SK-N-SH treated with all-trans-retinoic acid at 6 μM for 48 hours (cell line): Measurements from ENCODE around the gene FGL2.

Experiments used
- ATAC-seq: fragments of 200-7000 bp; cut with Tn5 transposase; 3 replicates; pipeline ENCODE4 v1.9.1; 2020; ENCODE audit warnings: mild to moderate bottlenecking, moderate library complexity
- ARNTL ChIP-seq: fragments of 450-650 bp; formaldehyde crosslinking; IDR thresholded peaks from 2 replicates; pipeline ENCODE4 v1.5.0; 2020; ENCODE audit warnings: low read depth, mild to moderate bottlenecking, moderate library complexity, borderline replicate concordance
- BACH2 ChIP-seq: fragments of 250-450 bp; sonication (Bioruptor Pico); IDR thresholded peaks from 2 replicates; pipeline ENCODE4 v1.9.0; 2021; ENCODE audit warnings: mild to moderate bottlenecking, borderline replicate concordance
- CSDC2 ChIP-seq: fragments of 250-450 bp; sonication (Bioruptor Pico); IDR thresholded peaks from 2 replicates; pipeline ENCODE4 v1.5.0; 2020; ENCODE audit warnings: mild to moderate bottlenecking, moderate library complexity
- ESRRG ChIP-seq: fragments of 250-450 bp; sonication (Bioruptor Pico); IDR thresholded peaks from 2 replicates; pipeline ENCODE4 v1.6.1; 2021; ENCODE audit warnings: mild to moderate bottlenecking
- GLIS3 ChIP-seq: fragments of 250-450 bp; sonication (Bioruptor Pico); IDR thresholded peaks from 2 replicates; pipeline ENCODE4 v1.5.0; 2020; ENCODE audit warnings: mild to moderate bottlenecking, moderate library complexity
- ISL1 ChIP-seq: fragments of 250-450 bp; sonication (Bioruptor Pico); IDR thresholded peaks from 2 replicates; pipeline ENCODE4 v2.1.2; 2022; ENCODE audit warnings: mild to moderate bottlenecking, moderate library complexity
- OSR1 ChIP-seq: fragments of 250-450 bp; sonication (Bioruptor Pico); IDR thresholded peaks from 2 replicates; pipeline ENCODE4 v1.8.0; 2022; ENCODE audit warnings: moderate library complexity, mild to moderate bottlenecking, inconsistent platforms
- PPARA ChIP-seq: fragments of 250-450 bp; sonication (Bioruptor Pico); IDR thresholded peaks from 2 replicates; pipeline ENCODE4 v1.5.0; 2020; ENCODE audit warnings: mild to moderate bottlenecking, borderline replicate concordance
- RARB ChIP-seq: fragments of 250-450 bp; sonication (Bioruptor Pico); IDR thresholded peaks from 2 replicates; pipeline ENCODE4 v1.8.0; 2021; ENCODE audit warnings: mild to moderate bottlenecking, moderate library complexity
- SNAI2 ChIP-seq: fragments of 250-450 bp; sonication (Bioruptor Pico); IDR thresholded peaks from 2 replicates; pipeline ENCODE4 v1.5.0; 2020; ENCODE audit warnings: mild to moderate bottlenecking, moderate library complexity
- TCF4 ChIP-seq: fragments of 250-450 bp; sonication (Bioruptor Pico); IDR thresholded peaks from 2 replicates; pipeline ENCODE4 v1.8.0; 2021; ENCODE audit warnings: mild to moderate bottlenecking, moderate library complexity, borderline replicate concordance
- TOX ChIP-seq: fragments of 250-450 bp; sonication (Bioruptor Pico); IDR thresholded peaks from 2 replicates; pipeline ENCODE4 v1.8.0; 2021; ENCODE audit warnings: mild to moderate bottlenecking, moderate library complexity, borderline replicate concordance
- ZC3H10 ChIP-seq: fragments of 250-450 bp; sonication (Bioruptor Pico); IDR thresholded peaks from 2 replicates; pipeline ENCODE4 v1.5.1; 2021; ENCODE audit warnings: mild to moderate bottlenecking, moderate library complexity
- ZFP3 ChIP-seq: fragments of 250-450 bp; sonication (Bioruptor Pico); IDR thresholded peaks from 2 replicates; pipeline ENCODE4 v1.5.0; 2020; ENCODE audit warnings: mild to moderate bottlenecking, moderate library complexity
- ZFP30 ChIP-seq: fragments of 450-650 bp; formaldehyde crosslinking; IDR thresholded peaks from 2 replicates; pipeline ENCODE4 v1.5.0; 2022; ENCODE audit warnings: mild to moderate bottlenecking, moderate library complexity
- ZNF565 ChIP-seq: fragments of 450-650 bp; formaldehyde crosslinking; conservative IDR thresholded peaks from 2 replicates; pipeline ENCODE4 v1.5.0; 2020; ENCODE audit warnings: low read depth, mild to moderate bottlenecking, moderate library complexity
- ZNF70 ChIP-seq: fragments of 450-650 bp; formaldehyde crosslinking; IDR thresholded peaks from 2 replicates; pipeline ENCODE4 v1.5.0; 2020; ENCODE audit warnings: mild to moderate bottlenecking, moderate library complexity
- ZNF8 ChIP-seq: fragments of 450-650 bp; formaldehyde crosslinking; IDR thresholded peaks from 2 replicates; pipeline ENCODE4 v1.5.0; 2020; ENCODE audit warnings: mild to moderate bottlenecking, moderate library complexity
- TF ChIP-seq, protein P1 (sequence below): fragments of 250-450 bp; sonication (Bioruptor Pico); IDR thresholded peaks from 2 replicates; pipeline ENCODE4 v1.5.0; 2020; ENCODE audit warnings: mild to moderate bottlenecking, moderate library complexity
- TF ChIP-seq, protein P2 (sequence below): fragments of 250-450 bp; sonication (Bioruptor Pico); IDR thresholded peaks from 2 replicates; pipeline ENCODE4 v1.5.1; 2020; ENCODE audit warnings: low read depth, mild to moderate bottlenecking, moderate library complexity
- TF ChIP-seq, protein P3 (sequence below): fragments of 250-450 bp; sonication (Bioruptor Pico); IDR thresholded peaks from 2 replicates; pipeline ENCODE4 v1.8.0; 2020; ENCODE audit warnings: mild to moderate bottlenecking, moderate library complexity, borderline replicate concordance

Gene FGL2

DNA sequence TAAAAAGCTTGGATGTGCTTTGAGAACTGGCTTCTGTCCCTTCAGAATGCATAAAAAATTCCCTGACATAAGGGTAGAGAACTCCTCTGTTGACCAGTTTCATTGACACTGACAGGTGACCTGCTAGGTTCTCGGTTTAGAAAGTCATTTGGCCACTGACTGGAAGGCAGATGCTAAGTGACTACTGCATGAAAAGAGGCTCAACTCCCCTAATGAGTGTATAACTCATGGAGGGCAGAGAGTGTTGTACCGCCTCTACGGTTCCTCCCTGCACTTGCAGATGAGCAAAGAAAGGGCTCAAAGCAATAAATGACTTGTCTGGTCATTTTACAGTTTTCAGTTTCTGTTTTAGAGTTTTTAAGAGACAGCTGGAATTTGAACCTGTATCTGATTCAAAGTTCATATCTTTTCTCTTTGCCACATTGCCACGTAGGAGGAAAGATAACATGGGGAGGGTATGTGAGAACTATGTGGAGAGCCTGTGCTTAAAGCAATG lies 2.9 kb upstream of the FGL2 start (continued):
- TF ChIP-seq, protein P1, sequence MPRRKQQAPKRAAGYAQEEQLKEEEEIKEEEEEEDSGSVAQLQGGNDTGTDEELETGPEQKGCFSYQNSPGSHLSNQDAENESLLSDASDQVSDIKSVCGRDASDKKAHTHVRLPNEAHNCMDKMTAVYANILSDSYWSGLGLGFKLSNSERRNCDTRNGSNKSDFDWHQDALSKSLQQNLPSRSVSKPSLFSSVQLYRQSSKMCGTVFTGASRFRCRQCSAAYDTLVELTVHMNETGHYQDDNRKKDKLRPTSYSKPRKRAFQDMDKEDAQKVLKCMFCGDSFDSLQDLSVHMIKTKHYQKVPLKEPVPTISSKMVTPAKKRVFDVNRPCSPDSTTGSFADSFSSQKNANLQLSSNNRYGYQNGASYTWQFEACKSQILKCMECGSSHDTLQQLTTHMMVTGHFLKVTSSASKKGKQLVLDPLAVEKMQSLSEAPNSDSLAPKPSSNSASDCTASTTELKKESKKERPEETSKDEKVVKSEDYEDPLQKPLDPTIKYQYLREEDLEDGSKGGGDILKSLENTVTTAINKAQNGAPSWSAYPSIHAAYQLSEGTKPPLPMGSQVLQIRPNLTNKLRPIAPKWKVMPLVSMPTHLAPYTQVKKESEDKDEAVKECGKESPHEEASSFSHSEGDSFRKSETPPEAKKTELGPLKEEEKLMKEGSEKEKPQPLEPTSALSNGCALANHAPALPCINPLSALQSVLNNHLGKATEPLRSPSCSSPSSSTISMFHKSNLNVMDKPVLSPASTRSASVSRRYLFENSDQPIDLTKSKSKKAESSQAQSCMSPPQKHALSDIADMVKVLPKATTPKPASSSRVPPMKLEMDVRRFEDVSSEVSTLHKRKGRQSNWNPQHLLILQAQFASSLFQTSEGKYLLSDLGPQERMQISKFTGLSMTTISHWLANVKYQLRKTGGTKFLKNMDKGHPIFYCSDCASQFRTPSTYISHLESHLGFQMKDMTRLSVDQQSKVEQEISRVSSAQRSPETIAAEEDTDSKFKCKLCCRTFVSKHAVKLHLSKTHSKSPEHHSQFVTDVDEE, result no peak
- TF ChIP-seq GLIS3, result no peak
- TF ChIP-seq ZNF70 (CRISPR knock-in tag), result no peak
- TF ChIP-seq ZNF565 (CRISPR knock-in tag), result no peak

DNA sequence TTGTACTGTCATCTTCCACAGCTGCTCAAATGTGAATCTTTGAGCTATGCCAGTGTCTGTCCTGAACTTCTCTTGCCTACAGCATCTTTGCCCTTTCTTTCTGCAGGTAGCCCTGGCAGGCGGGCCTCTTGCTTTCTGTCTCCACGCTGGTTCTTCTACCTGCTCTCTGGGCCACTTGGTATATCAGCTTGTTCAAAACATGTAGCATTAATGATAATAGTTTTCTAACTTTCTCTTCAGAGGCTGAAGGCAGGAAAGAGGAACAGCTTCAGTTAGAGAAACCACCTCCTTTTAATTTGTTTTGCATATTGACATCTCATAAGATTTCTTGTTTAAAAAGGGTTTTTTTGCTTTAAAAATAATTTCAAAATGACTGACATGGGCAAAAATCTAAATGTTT lies 923 bp upstream of the FGL2 start:
- no peak for TF ChIP-seq TOX (CRISPR knock-in tag)
- TF ChIP-seq, protein P2, sequence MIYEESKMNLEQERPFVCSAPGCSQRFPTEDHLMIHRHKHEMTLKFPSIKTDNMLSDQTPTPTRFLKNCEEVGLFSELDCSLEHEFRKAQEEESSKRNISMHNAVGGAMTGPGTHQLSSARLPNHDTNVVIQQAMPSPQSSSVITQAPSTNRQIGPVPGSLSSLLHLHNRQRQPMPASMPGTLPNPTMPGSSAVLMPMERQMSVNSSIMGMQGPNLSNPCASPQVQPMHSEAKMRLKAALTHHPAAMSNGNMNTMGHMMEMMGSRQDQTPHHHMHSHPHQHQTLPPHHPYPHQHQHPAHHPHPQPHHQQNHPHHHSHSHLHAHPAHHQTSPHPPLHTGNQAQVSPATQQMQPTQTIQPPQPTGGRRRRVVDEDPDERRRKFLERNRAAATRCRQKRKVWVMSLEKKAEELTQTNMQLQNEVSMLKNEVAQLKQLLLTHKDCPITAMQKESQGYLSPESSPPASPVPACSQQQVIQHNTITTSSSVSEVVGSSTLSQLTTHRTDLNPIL (CRISPR knock-in tag), result no peak
- TF ChIP-seq BACH2 (CRISPR knock-in tag), result no peak
- TF ChIP-seq ESRRG (CRISPR knock-in tag), result no peak
- no peak for TF ChIP-seq ZNF70 (CRISPR knock-in tag)
- no peak for TF ChIP-seq ARNTL (CRISPR knock-in tag)
- TF ChIP-seq, protein P3, sequence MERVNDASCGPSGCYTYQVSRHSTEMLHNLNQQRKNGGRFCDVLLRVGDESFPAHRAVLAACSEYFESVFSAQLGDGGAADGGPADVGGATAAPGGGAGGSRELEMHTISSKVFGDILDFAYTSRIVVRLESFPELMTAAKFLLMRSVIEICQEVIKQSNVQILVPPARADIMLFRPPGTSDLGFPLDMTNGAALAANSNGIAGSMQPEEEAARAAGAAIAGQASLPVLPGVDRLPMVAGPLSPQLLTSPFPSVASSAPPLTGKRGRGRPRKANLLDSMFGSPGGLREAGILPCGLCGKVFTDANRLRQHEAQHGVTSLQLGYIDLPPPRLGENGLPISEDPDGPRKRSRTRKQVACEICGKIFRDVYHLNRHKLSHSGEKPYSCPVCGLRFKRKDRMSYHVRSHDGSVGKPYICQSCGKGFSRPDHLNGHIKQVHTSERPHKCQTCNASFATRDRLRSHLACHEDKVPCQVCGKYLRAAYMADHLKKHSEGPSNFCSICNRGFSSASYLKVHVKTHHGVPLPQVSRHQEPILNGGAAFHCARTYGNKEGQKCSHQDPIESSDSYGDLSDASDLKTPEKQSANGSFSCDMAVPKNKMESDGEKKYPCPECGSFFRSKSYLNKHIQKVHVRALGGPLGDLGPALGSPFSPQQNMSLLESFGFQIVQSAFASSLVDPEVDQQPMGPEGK (CRISPR knock-in tag), result no peak
- TF ChIP-seq CSDC2 (CRISPR knock-in tag), result no peak
- TF ChIP-seq ZFP3, result no peak
- TF ChIP-seq ZC3H10 (CRISPR knock-in tag), result no peak
- TF ChIP-seq PPARA, result no peak
- TF ChIP-seq RARB (CRISPR knock-in tag), result no peak
- no peak for TF ChIP-seq ZFP30
- TF ChIP-seq ZNF565 (CRISPR knock-in tag), result no peak
- TF ChIP-seq ZNF8 (CRISPR knock-in tag), result no peak
- TF ChIP-seq TCF4 (CRISPR knock-in tag), result no peak
- TF ChIP-seq SNAI2 (CRISPR knock-in tag), result no peak
- TF ChIP-seq ISL1 (CRISPR knock-in tag), result no peak
- TF ChIP-seq, protein P1, result no peak
- TF ChIP-seq, all 23 proteins: peak for 0
- ATAC-seq, result no peak

DNA sequence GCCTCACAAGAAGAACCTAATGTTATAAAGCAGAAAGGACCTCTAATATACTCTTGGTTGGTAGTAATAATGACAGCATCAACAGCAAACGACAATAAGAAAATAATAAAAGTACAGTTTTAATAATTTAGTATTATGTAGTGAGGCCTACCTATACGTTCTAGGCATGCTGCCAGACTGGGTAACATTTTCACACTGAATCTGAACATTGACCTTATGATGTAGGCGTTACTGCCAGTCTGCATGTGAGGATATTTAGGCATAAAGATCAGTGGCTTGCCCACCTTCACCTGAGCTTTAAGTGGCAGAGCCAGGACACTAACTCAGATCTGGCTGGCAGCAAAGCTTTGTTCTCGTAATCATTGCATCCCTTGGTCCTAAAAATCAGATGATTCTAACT lies 2.5 kb downstream of the FGL2 start:
- ATAC-seq, result no peak
- no peak for TF ChIP-seq ZC3H10 (CRISPR knock-in tag)
- TF ChIP-seq OSR1 (CRISPR knock-in tag), result no peak
- TF ChIP-seq, protein P1, result no peak
- no peak for TF ChIP-seq ARNTL (CRISPR knock-in tag)
- no peak for TF ChIP-seq SNAI2 (CRISPR knock-in tag)
- no peak for TF ChIP-seq CSDC2 (CRISPR knock-in tag)
- TF ChIP-seq, protein P3 (CRISPR knock-in tag), result no peak
- no peak for TF ChIP-seq GLIS3
- no peak for TF ChIP-seq ESRRG (CRISPR knock-in tag)
- TF ChIP-seq BACH2 (CRISPR knock-in tag), result no peak
- no peak for TF ChIP-seq TCF4 (CRISPR knock-in tag)
- TF ChIP-seq ZNF8 (CRISPR knock-in tag), result no peak
- TF ChIP-seq ZFP3, result no peak
- TF ChIP-seq, protein P2 (CRISPR knock-in tag), result no peak
